HEK293T (cell line): ENCODE results near the gene ULK1.

ENCODE experiments used
- CTCF ChIA-PET: fragments of 350-600 bp; formaldehyde crosslinking; extraction: SDS; loops from one replicate; lab custom pipeline; 2021; ENCODE audit warnings: antibody characterized with exemption, inconsistent platforms; lab: Yijun Ruan, JAX
- POLR2A ChIA-PET: fragments of 350-600 bp; formaldehyde crosslinking; extraction: SDS; loops from one replicate; lab custom pipeline; 2020; ENCODE audit warnings: antibody characterized with exemption, inconsistent platforms; lab: Yijun Ruan, JAX
- DNase-seq: peaks from one replicate; pipeline ENCODE4 v3.0.0; 2012; ENCODE audit warnings: mixed read lengths; ENCODE audit errors: extremely low spot score
- ARNT ChIP-seq: fragments of 450-650 bp; IDR thresholded peaks from 2 replicates; pipeline ENCODE4 v1.6.1; 2017; ENCODE audit warnings: mild to moderate bottlenecking
- BHLHE40 ChIP-seq: fragments of 450-650 bp; IDR thresholded peaks from 2 replicates; pipeline ENCODE4 v1.6.1; 2016; ENCODE audit warnings: mild to moderate bottlenecking, moderate library complexity, borderline replicate concordance
- CTBP1 ChIP-seq: fragments of 450-650 bp; IDR thresholded peaks from 2 replicates; pipeline ENCODE4 v1.6.1; 2016; ENCODE audit warnings: borderline replicate concordance
- ELF4 ChIP-seq: fragments of 450-650 bp; IDR thresholded peaks from 2 replicates; pipeline ENCODE4 v1.6.1; 2017; ENCODE audit warnings: antibody characterized with exemption
- FOXA1 ChIP-seq: fragments of 450-650 bp; IDR thresholded peaks from 2 replicates; pipeline ENCODE4 v1.6.1; 2016; ENCODE audit warnings: mild to moderate bottlenecking
- FOXK2 ChIP-seq: fragments of 450-650 bp; IDR thresholded peaks from 2 replicates; pipeline ENCODE4 v1.6.1; 2016; ENCODE audit warnings: mild to moderate bottlenecking
- FOXM1 ChIP-seq: fragments of 450-650 bp; IDR thresholded peaks from 2 replicates; pipeline ENCODE4 v1.6.1; 2017; ENCODE audit warnings: mild to moderate bottlenecking, borderline replicate concordance
- HDGF ChIP-seq: fragments of 450-650 bp; IDR thresholded peaks from 2 replicates; pipeline ENCODE4 v1.6.1; 2017; ENCODE audit warnings: antibody characterized with exemption, borderline replicate concordance
- L3MBTL2 ChIP-seq: fragments of 450-650 bp; conservative IDR thresholded peaks from 2 replicates; pipeline ENCODE4 v1.6.1; 2016; ENCODE audit warnings: mild to moderate bottlenecking
- LEF1 ChIP-seq: fragments of 450-650 bp; IDR thresholded peaks from 2 replicates; pipeline ENCODE4 v1.6.1; 2017; ENCODE audit warnings: mild to moderate bottlenecking, borderline replicate concordance
- NFRKB ChIP-seq: fragments of 450-650 bp; IDR thresholded peaks from 2 replicates; pipeline ENCODE4 v1.6.1; 2016; ENCODE audit warnings: mild to moderate bottlenecking, moderate library complexity
- SP1 ChIP-seq: fragments of 450-650 bp; IDR thresholded peaks from 2 replicates; pipeline ENCODE4 v1.6.1; 2017
- SUZ12 ChIP-seq: fragments of 450-650 bp; IDR thresholded peaks from 2 replicates; pipeline ENCODE4 v1.6.1; 2016; ENCODE audit warnings: mild to moderate bottlenecking
- TARDBP ChIP-seq: fragments of 450-650 bp; IDR thresholded peaks from 2 replicates; pipeline ENCODE4 v1.6.1; 2016
- ZNF384 ChIP-seq: fragments of 450-650 bp; IDR thresholded peaks from 2 replicates; pipeline ENCODE4 v1.6.1; 2016
- TF ChIP-seq, protein P1 (sequence below): fragments of 450-650 bp; IDR thresholded peaks from 2 replicates; pipeline ENCODE4 v1.6.1; 2016

The ULK1 gene

GRCh38 chr12:131863711-131864396 is 30.6 kb upstream of the ULK1 start:
- ChIA-PET CTCF (no interaction called here), POLR2A (no interaction called here)
- DNase-seq, result no peak
- TF ChIP-seq ARNT (no peak), SP1 (no peak), FOXK2 (no peak), L3MBTL2 (no peak), BHLHE40 (no peak)

- TF ChIP-seq SP1, result no peak
- no peak for TF ChIP-seq SUZ12
- CTCF ChIA-PET, result no interaction called here
These were observed 30.0 kb upstream of the ULK1 start for GRCh38 chr12:131864469-131864868.

DNA sequence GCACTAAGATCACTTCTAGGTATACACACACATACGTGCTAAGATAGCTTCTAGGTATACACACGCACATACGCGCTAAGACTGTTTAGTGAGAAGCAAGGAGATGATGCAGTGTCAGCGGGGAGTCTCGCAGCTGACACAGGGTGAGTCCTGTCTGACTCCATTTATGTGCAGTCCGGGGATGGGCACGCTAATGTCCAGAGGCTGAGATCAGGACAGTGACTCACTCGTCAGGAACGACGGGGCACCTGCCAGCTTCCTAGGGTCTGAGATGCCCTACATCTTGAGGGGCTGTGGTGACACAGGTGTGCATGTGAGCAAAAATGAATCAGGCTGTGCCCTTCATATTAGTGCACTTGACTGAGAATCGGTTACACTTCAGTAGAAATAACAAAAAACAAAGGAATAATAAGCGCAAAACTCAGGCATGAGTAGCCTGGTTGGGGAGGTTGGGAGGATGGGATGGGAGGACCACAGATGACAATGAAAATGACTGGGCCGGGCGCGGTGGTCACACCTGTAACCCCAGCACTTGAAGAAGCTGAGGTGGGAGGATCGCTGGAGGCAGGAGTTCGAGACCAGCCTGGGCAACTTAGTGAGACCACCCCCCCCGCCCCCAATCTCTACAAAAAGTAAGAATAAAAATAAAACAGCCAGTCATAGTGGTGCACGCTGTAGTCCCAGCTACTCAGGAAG is 29.1 kb upstream of the ULK1 start:
- CTCF ChIA-PET, result no interaction called here
- POLR2A ChIA-PET, result no interaction called here
- TF ChIP-seq ELF4, result no peak
- TF ChIP-seq CTBP1, result no peak
- TF ChIP-seq FOXA1, result no peak
- TF ChIP-seq L3MBTL2, result no peak
- no peak for TF ChIP-seq FOXM1
- no peak for TF ChIP-seq NFRKB
- TF ChIP-seq ARNT, result no peak
- TF ChIP-seq ZNF384, result no peak
- no peak for TF ChIP-seq BHLHE40
- TF ChIP-seq SP1, result no peak
- no peak for TF ChIP-seq SUZ12
- TF ChIP-seq LEF1, result no peak
- no peak for TF ChIP-seq TARDBP
- no peak for TF ChIP-seq FOXK2
- TF ChIP-seq, protein P1, sequence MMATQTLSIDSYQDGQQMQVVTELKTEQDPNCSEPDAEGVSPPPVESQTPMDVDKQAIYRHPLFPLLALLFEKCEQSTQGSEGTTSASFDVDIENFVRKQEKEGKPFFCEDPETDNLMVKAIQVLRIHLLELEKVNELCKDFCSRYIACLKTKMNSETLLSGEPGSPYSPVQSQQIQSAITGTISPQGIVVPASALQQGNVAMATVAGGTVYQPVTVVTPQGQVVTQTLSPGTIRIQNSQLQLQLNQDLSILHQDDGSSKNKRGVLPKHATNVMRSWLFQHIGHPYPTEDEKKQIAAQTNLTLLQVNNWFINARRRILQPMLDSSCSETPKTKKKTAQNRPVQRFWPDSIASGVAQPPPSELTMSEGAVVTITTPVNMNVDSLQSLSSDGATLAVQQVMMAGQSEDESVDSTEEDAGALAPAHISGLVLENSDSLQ, result no peak
- no peak for TF ChIP-seq HDGF
- DNase-seq, result no peak

More at GRCh38 chr12:131864469-131864868, 30.0 kb upstream of the ULK1 start:
- POLR2A ChIA-PET, result no interaction called here
- DNase-seq, result no peak

GRCh38 chr12:131867471-131867870 is 27.0 kb upstream of the ULK1 start:
- TF ChIP-seq BHLHE40 (no peak), FOXA1 (no peak), NFRKB (no peak), LEF1 (no peak), ELF4 (no peak), ZNF384 (no peak), FOXM1 (no peak), L3MBTL2 (no peak), ARNT (no peak), HDGF (no peak), SP1 (no peak), SUZ12 (no peak), TARDBP (no peak)
- TF ChIP-seq, protein P1, result no peak
- POLR2A ChIA-PET, result no interaction called here
- CTCF ChIA-PET, result no interaction called here
- DNase-seq, result peak; percentile 4

DNA sequence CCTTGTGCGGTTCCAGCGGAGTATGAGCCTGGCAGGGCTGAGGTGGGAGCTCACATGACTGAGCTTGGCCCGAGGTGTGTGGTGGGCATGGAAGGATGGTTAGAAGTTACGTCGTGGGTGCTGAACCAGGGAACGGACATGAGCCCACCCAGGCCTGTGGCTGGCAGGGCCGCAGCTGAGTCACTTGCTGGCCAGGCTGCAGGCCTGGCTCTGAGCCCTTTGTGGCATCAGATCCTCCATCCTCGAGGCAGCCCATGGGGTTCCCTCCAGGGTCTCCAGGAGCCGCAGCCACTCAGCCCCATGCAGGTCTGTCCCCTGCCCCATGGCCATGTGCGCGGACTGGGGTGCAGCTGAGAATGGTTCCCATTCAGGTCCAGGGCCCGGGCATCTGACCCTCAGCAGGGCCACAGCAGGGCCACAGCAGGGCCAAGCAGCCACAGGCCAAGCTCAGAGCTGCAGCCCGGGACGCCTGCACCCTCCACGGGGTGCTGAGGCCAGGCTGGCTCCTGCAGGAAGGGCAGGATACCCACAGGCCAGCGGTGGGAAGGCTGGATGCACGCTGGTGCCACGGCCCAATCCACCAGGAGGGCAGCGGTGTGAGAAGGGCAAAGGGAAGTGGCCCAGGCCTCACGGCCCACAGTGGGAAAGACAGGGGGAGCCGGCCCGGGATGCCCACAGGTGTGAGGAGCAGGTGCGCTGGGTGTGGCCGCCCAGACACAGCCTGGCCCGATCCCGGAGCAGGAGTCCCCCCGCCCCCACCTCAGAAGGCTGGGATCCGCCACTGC is 26.3 kb upstream of the ULK1 start:
- CTCF ChIA-PET, result no interaction called here
- peak; percentile 4 for DNase-seq
- POLR2A ChIA-PET, result no interaction called here
- TF ChIP-seq ELF4 (no peak), CTBP1 (no peak), ARNT (no peak)

GRCh38 chr12:131869871-131870418 is 24.5 kb upstream of the ULK1 start:
- POLR2A ChIA-PET, result interaction anchor here (1.2 kb wide), 1 partner anchor 9 kb away, joined by 4 read pairs; no protein-coding TSS in a partner anchor
- peak; percentile 8 for DNase-seq
- CTCF ChIA-PET, result no interaction called here
- TF ChIP-seq, protein P1, result no peak
- TF ChIP-seq CTBP1 (no peak), SP1 (no peak), SUZ12 (no peak), ELF4 (no peak), ARNT (no peak), FOXA1 (no peak), ZNF384 (no peak), BHLHE40 (no peak), LEF1 (no peak), FOXM1 (no peak), L3MBTL2 (no peak), TARDBP (no peak), HDGF (no peak), FOXK2 (no peak), NFRKB (no peak)
